Measurements from ENCODE around the gene SPR. TPM values are rescaled to one million over a fixed set of nuclear protein-coding genes. Genes with fewer than 3 reads are reported as not detected.
A peak's percentile ranks its signal among the peaks of the same experiment; 100 is the strongest.

Gene SPR
- total RNA-seq, 4 donors from 2014 or later, result 83.8 to 431 (median 98.0) TPM

GRCh38 chr2:72926368-72926767, 39.2 kb downstream of the SPR start:
- intact Hi-C loops (cut with DNase I; ENCODE audit: low total_unique reads), result no loop called here
- H3K27me3 ChIP-seq, result peaks cover 96% of the 10 kb centered on the region

GRCh38 chr2:72926811-72927465, 39.7 kb downstream of the SPR start:
- H3K36me3 ChIP-seq, result no peaks in the 10 kb centered on the region
- no peaks in the 10 kb centered on the region for H3K9me3 ChIP-seq
- H3K4me3 ChIP-seq, result no peak overlapping the region
- 35 to 57% methylated on average over 6 of the region's 6 CpGs for WGBS, 2 donors (ENCODE audit: low coverage in 1 of 2)
- no peak for DNase-seq
- peaks cover 9 to 13% (median 13%) of the 10 kb centered on the region in 4 donors for H3K4me1 ChIP-seq
- H3K27ac ChIP-seq, result no peak overlapping the region
- H3K27me3 ChIP-seq, result peaks cover 90% of the 10 kb centered on the region
- in situ Hi-C loops (cut with MboI; ENCODE audit: low pct_ligation_motif_present in 1 of 4, low pct_unique_long_range_greater_than_20kb in 1 of 4, low sequenced_read_pairs in 3 of 4) (no loop called here), intact Hi-C loops (cut with DNase I; ENCODE audit: low total_unique reads) (no loop called here)
- TF ChIP-seq POLR2AphosphoS5 (IDR thresholded peaks at IDR 0.05) (no peak), CTCF (IDR thresholded peaks at IDR 0.05) (no peak), EP300 (IDR thresholded peaks at IDR 0.05; ENCODE audit: low read depth) (no peak), POLR2A (IDR thresholded peaks at IDR 0.05) (no peak)

More at GRCh38 chr2:72926368-72926767, 39.2 kb downstream of the SPR start:
- 9 to 15% methylated on average over 4 of the region's 4 CpGs for WGBS, 2 donors (ENCODE audit: low coverage in 1 of 2)
- Histone ChIP-seq H3K9me3 (no peaks in the 10 kb centered on the region), H3K4me1 (peaks cover 9 to 13% (median 13%) of the 10 kb centered on the region in 4 donors), H3K36me3 (no peaks in the 10 kb centered on the region), H3K4me3 (no peak overlapping the region), H3K27ac (no peak overlapping the region)
- in situ Hi-C loops (cut with MboI; ENCODE audit: low pct_ligation_motif_present in 1 of 4, low pct_unique_long_range_greater_than_20kb in 1 of 4, low sequenced_read_pairs in 3 of 4), result no loop called here
- no peak for DNase-seq
- TF ChIP-seq CTCF (IDR thresholded peaks at IDR 0.05), result no peak
- TF ChIP-seq POLR2A (IDR thresholded peaks at IDR 0.05), result no peak
- TF ChIP-seq POLR2AphosphoS5 (IDR thresholded peaks at IDR 0.05), result no peak
- no peak for TF ChIP-seq EP300 (IDR thresholded peaks at IDR 0.05; ENCODE audit: low read depth)

GRCh38 chr2:72927619-72928550, 40.7 kb downstream of the SPR start:
- in situ Hi-C loops (cut with MboI; ENCODE audit: low pct_ligation_motif_present in 1 of 4, low pct_unique_long_range_greater_than_20kb in 1 of 4, low sequenced_read_pairs in 3 of 4) (no loop called here), intact Hi-C loops (cut with DNase I; ENCODE audit: low total_unique reads) (no loop called here)
- Histone ChIP-seq H3K27me3 (peaks cover 81% of the 10 kb centered on the region), H3K9me3 (no peaks in the 10 kb centered on the region), H3K4me1 (peaks cover 9 to 13% (median 13%) of the 10 kb centered on the region in 4 donors), H3K27ac (no peak overlapping the region), H3K36me3 (no peaks in the 10 kb centered on the region), H3K4me3 (no peak overlapping the region)
- 62 to 74% methylated on average over 2 to 8 of the region's 8 CpGs for WGBS, 2 donors (ENCODE audit: low coverage in 1 of 2)
- TF ChIP-seq EP300 (IDR thresholded peaks at IDR 0.05; ENCODE audit: low read depth), result no peak
- no peak for TF ChIP-seq POLR2A (IDR thresholded peaks at IDR 0.05)
- TF ChIP-seq POLR2AphosphoS5 (IDR thresholded peaks at IDR 0.05), result no peak
- TF ChIP-seq CTCF (IDR thresholded peaks at IDR 0.05), result no peak
- DNase-seq, result peak; percentile 7

- 100% methylated on average over 1 of the region's 1 CpG; no CpG with 5 or more reads in 1 of the 2 donors for WGBS, 2 donors (ENCODE audit: low coverage in 1 of 2)
- Histone ChIP-seq H3K9me3 (no peaks in the 10 kb centered on the region), H3K36me3 (no peaks in the 10 kb centered on the region), H3K4me3 (no peak overlapping the region), H3K4me1 (peaks cover 8 to 17% (median 12%) of the 10 kb centered on the region in 4 donors), H3K27ac (no peak overlapping the region), H3K27me3 (peaks cover 69% of the 10 kb centered on the region)
- TF ChIP-seq EP300 (IDR thresholded peaks at IDR 0.05; ENCODE audit: low read depth) (no peak), POLR2AphosphoS5 (IDR thresholded peaks at IDR 0.05) (no peak), CTCF (IDR thresholded peaks at IDR 0.05) (no peak), POLR2A (IDR thresholded peaks at IDR 0.05) (no peak)
- intact Hi-C loops (cut with DNase I; ENCODE audit: low total_unique reads) (no loop called here), in situ Hi-C loops (cut with MboI; ENCODE audit: low pct_ligation_motif_present in 1 of 4, low pct_unique_long_range_greater_than_20kb in 1 of 4, low sequenced_read_pairs in 3 of 4) (no loop called here)
- no peak for DNase-seq
Measured at GRCh38 chr2:72929010-72929409, 41.8 kb downstream of the SPR start.
